OCI-LY3 (cell line): ENCODE data around the gene LMO1.

Experiments used
- H2AFZ ChIP-seq: fragments of 200-600, 300-600 bp; shearing (Covaris generic); 2 replicates; pipeline ENCODE4 v1.6.0; 2014; ENCODE audit warnings: antibody characterized with exemption, low read depth, low read length
- H3K27ac ChIP-seq: fragments of 200-600, 300-600 bp; sonication (generic); 2 replicates; pipeline ENCODE4 v1.5.1; 2014; ENCODE audit warnings: mild to moderate bottlenecking, low read length, moderate library complexity, mixed read lengths
- H3K27me3 ChIP-seq: fragments of 200-600, 300-600 bp; sonication (generic); 2 replicates; pipeline ENCODE4 v1.6.1; 2014; ENCODE audit warnings: low read depth, low read length, mixed read lengths
- H3K36me3 ChIP-seq: fragments of 200-600, 300-600 bp; sonication (generic); replicated peaks from 2 replicates; pipeline ENCODE3; 2014; ENCODE audit warnings: low read depth, low read length, mixed read lengths
- H3K4me1 ChIP-seq: fragments of 300-600, 200-600 bp; sonication (generic); 2 replicates; pipeline ENCODE4 v1.6.1; 2014; ENCODE audit warnings: low read length, mixed read lengths
- H3K4me2 ChIP-seq: fragments of 200-600, 300-600 bp; sonication (generic); 2 replicates; pipeline ENCODE4 v1.6.1; 2014; ENCODE audit warnings: low read length, mixed read lengths
- H3K4me3 ChIP-seq: fragments of 300-600, 200-600 bp; sonication (generic); 2 replicates; pipeline ENCODE4 v1.5.1; 2014; ENCODE audit warnings: antibody characterized with exemption, mild to moderate bottlenecking, low read length, moderate library complexity
- H3K79me2 ChIP-seq: fragments of 300-600, 200-600 bp; shearing (Covaris generic); 2 replicates; pipeline ENCODE4 v1.6.1; 2014; ENCODE audit warnings: mild to moderate bottlenecking, low read length, mixed read lengths
- H3K9ac ChIP-seq: fragments of 300-600, 200-600 bp; shearing (Covaris generic); 2 replicates; pipeline ENCODE4 v1.6.0; 2014; ENCODE audit warnings: mild to moderate bottlenecking, low read length, moderate library complexity
- H3K9me3 ChIP-seq: fragments of 200-600, 300-600 bp; shearing (Covaris generic); 2 replicates; pipeline ENCODE4 v1.6.1; 2014; ENCODE audit warnings: low read length, mixed read lengths; ENCODE audit not compliant: insufficient read depth
- H4K20me1 ChIP-seq: fragments of 200-600, 300-600 bp; sonication (generic); 2 replicates; pipeline ENCODE4 v1.6.1; 2016; ENCODE audit warnings: low read length, mixed read lengths; ENCODE audit not compliant: insufficient read depth
- CTCF ChIP-seq: fragments of 200-600, 300-600 bp; sonication (generic); IDR thresholded peaks from 2 replicates; pipeline ENCODE4 v1.5.1; 2014; ENCODE audit warnings: antibody characterized with exemption, low read length, low read depth
- EZH2phosphoT487 ChIP-seq: fragments of 200-600 bp; shearing (Covaris generic); IDR thresholded peaks from 2 replicates; pipeline ENCODE4 v1.6.1; 2018; ENCODE audit warnings: antibody characterized with exemption, mixed run types, low read depth

Gene LMO1

GRCh38 chr11:8260202-8260966 is 3.3 kb downstream of the LMO1 start:
- no peak for TF ChIP-seq CTCF
- TF ChIP-seq EZH2phosphoT487 = no peak
- H3K9me3 ChIP-seq = no peaks in the 10 kb centered on the region
- H3K36me3 ChIP-seq = no peaks in the 10 kb centered on the region
- no peaks in the 10 kb centered on the region for H4K20me1 ChIP-seq
- no peak overlapping the region for H3K4me2 ChIP-seq
- no peak overlapping the region for H3K4me3 ChIP-seq
- H3K27ac ChIP-seq = no peak overlapping the region
- 0 out of 2 replicates have a peak, but pooled peaks cover 3% of the 10 kb centered on the region for H3K4me1 ChIP-seq
- no peak overlapping the region for H3K9ac ChIP-seq
- no peaks in the 10 kb centered on the region for H3K79me2 ChIP-seq
- H3K27me3 ChIP-seq = peaks cover 21% of the 10 kb centered on the region; the same call in 1 of the 2 replicates
- no peak overlapping the region for H2AFZ ChIP-seq

GRCh38 chr11:8259306-8259959 is 4.2 kb downstream of the LMO1 start:
- Histone ChIP-seq H3K27ac (no peak overlapping the region), H2AFZ (no peak overlapping the region), H3K36me3 (no peaks in the 10 kb centered on the region), H3K27me3 (peaks cover 15% of the 10 kb centered on the region; the same call in 1 of the 2 replicates), H3K9ac (no peak overlapping the region), H3K79me2 (no peaks in the 10 kb centered on the region), H4K20me1 (no peaks in the 10 kb centered on the region), H3K9me3 (no peaks in the 10 kb centered on the region), H3K4me3 (no peak overlapping the region), H3K4me1 (0 out of 2 replicates have a peak, but pooled peaks cover 3% of the 10 kb centered on the region), H3K4me2 (no peak overlapping the region)
- no peak for TF ChIP-seq EZH2phosphoT487
- TF ChIP-seq CTCF = no peak

GRCh38 chr11:8258784-8259183 is 4.9 kb downstream of the LMO1 start:
- Histone ChIP-seq H3K4me2 (no peak overlapping the region), H3K4me3 (no peak overlapping the region), H2AFZ (no peak overlapping the region), H3K27me3 (peaks cover 12% of the 10 kb centered on the region; the same call in 1 of the 2 replicates), H3K36me3 (no peaks in the 10 kb centered on the region), H3K9me3 (no peaks in the 10 kb centered on the region), H3K9ac (no peak overlapping the region), H3K79me2 (no peaks in the 10 kb centered on the region), H4K20me1 (no peaks in the 10 kb centered on the region), H3K27ac (no peak overlapping the region), H3K4me1 (no peaks in the 10 kb centered on the region)
- TF ChIP-seq CTCF (no peak), EZH2phosphoT487 (no peak)

DNA sequence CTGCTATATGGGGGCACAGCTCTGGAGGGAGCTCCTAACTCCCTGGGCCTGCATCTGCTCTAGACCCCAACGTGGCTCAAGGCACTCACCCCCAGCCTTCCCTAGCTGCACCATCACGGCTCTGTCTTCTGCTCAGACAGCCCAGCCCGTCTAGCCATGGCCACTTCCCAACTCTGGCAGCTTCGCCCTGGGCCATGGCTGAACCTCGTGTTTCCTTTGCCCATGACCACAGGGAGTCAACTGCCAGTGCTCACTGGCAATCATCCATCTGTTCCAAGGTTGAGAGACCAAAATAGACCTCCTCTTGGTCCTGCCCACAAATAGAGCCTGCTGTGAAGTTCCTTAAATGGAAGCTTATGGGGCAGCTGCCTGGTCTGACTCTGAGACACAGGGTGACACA is 5.4 kb downstream of the LMO1 start:
- no peaks in the 10 kb centered on the region for H3K9me3 ChIP-seq
- no peaks in the 10 kb centered on the region for H3K79me2 ChIP-seq
- H3K4me2 ChIP-seq = no peak overlapping the region
- H2AFZ ChIP-seq = no peak overlapping the region
- no peaks in the 10 kb centered on the region for H3K36me3 ChIP-seq
- no peaks in the 10 kb centered on the region for H4K20me1 ChIP-seq
- TF ChIP-seq EZH2phosphoT487 = no peak
- H3K27me3 ChIP-seq = peaks cover 12% of the 10 kb centered on the region; the same call in 1 of the 2 replicates
- H3K4me3 ChIP-seq = no peak overlapping the region
- H3K4me1 ChIP-seq = no peaks in the 10 kb centered on the region
- H3K9ac ChIP-seq = no peak overlapping the region
- no peak overlapping the region for H3K27ac ChIP-seq
